ENCODE results near the gene IFT74.

DNA sequence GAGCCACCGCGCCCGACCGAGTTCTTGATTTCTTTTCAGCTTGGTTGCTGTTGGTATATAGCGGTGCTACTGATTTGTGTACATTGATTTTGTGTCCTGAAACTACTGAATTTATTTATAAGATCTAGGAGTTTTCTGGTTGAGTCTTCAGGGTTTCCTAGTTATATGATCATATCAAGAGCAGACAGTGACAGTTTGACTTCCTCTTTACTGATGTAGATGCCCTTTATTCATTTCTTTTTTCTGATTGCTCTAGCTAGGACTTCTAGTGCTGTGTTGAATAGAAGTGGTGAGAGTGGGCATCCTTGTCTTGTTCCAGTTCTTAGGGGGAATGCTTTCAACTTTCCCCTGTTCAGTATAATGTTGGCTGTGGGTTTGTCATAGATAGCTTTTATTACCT, 66.7 kb downstream of the IFT74 start:
- TF ChIP-seq, protein P1, sequence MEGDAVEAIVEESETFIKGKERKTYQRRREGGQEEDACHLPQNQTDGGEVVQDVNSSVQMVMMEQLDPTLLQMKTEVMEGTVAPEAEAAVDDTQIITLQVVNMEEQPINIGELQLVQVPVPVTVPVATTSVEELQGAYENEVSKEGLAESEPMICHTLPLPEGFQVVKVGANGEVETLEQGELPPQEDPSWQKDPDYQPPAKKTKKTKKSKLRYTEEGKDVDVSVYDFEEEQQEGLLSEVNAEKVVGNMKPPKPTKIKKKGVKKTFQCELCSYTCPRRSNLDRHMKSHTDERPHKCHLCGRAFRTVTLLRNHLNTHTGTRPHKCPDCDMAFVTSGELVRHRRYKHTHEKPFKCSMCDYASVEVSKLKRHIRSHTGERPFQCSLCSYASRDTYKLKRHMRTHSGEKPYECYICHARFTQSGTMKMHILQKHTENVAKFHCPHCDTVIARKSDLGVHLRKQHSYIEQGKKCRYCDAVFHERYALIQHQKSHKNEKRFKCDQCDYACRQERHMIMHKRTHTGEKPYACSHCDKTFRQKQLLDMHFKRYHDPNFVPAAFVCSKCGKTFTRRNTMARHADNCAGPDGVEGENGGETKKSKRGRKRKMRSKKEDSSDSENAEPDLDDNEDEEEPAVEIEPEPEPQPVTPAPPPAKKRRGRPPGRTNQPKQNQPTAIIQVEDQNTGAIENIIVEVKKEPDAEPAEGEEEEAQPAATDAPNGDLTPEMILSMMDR (IDR thresholded peaks at IDR 0.05): no peak
- no peak for TF ChIP-seq POLR2A (IDR thresholded peaks at IDR 0.05)
